ENCODE measurements around the gene SIAE.

SIAE gene

DNA sequence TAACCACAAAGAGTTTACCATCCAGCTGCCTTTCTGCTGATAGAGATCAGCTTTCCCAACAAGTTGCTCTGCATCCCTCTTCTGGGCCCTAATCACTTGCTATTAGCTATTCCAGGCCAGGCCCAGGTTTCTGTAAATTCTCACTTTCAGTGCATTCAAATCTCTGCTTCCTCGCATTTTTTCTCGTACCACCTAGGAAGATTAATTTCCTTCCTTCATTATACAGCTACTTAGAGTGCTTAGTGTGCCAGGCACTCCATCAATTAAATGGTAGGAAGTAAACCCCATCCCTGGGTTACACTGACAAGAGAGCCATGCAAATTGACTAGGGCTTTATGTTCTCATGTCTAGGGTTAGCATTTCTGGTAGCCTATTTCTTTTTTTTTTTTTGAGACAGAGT is 9.7 kb downstream of the SIAE start:
- DNase-seq (ENCODE audit: low read depth in 1 of 2, low spot score in 1 of 2), result no peak

DNA sequence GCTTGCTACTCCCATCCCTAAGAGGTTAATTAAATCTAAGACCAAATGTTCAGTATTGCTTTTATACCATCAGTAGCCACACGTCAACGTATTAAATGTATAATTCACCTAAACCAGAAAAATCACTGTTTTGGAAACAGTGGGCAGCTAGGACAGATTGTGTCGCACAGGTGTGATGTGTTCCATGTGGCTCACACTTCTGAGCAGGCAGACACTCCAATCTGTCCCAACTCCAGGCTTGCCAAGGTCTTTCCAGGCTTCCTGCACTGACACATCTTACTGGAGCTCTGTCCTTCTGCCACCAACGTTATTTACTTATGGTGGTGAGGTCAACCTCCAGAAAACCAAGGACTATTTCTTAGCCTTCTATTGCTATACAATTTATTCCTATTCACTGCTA is 11.4 kb downstream of the SIAE start:
- no peak for DNase-seq (ENCODE audit: low read depth in 1 of 2, low spot score in 1 of 2)

DNA sequence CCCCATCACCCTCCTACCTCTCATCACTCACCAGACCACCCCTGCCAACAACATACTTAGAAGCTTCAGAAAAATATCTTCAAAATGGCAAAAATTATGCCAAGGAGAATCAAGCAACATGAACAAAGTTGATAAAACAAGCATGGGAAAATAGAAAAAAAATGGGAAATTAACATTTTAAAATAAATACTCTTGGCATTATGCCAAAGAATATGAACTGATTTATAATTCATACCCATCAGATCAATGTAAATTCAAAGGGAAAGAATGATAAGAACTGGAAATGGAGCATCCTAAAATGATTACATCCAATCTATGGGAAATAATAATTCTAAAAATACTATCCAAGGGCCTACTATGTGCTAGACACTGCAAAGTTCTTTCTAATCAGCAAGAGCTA is 12.0 kb downstream of the SIAE start:
- DNase-seq (ENCODE audit: low read depth in 1 of 2, low spot score in 1 of 2), result no peak

DNA sequence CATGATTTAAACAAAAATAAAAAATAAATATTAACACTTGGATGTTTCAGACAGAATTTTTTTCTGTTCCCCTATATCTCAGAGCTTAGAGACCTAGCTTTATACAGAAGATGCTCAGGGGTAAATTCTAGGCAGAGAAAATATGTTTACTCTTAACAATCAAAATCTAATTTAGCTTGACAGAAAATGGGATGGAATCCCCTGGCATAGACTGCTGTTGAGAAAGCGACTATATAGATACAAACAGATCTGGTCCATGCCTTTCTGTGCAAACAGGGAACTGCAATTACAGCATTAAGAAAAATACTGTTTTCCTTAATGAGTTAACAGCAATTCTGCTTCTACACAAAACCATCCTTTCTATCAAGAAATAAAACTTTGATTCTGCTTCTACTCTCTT is 14.6 kb downstream of the SIAE start:
- no peak for DNase-seq (ENCODE audit: low read depth in 1 of 2, low spot score in 1 of 2)

DNA sequence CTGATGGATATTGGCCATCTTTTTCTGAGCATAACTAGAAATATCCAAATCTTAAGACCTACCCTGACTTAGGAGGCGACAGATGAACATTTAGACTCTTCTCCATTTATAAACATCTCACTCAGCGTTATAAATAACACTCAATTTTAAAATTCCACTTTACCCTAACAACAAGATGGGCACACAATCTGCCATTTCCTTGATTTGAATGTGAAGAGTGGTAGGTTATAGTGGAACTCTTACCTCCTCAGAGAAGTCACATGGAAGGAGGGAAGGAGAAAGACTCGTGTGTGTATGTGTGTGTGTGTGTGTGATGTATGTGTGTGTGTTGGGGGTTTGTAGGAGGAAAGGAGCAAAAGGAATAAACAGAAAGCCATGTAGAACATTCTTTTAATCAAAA is 15.0 kb downstream of the SIAE start:
- DNase-seq (ENCODE audit: low read depth in 1 of 2, low spot score in 1 of 2), result no peak

DNA sequence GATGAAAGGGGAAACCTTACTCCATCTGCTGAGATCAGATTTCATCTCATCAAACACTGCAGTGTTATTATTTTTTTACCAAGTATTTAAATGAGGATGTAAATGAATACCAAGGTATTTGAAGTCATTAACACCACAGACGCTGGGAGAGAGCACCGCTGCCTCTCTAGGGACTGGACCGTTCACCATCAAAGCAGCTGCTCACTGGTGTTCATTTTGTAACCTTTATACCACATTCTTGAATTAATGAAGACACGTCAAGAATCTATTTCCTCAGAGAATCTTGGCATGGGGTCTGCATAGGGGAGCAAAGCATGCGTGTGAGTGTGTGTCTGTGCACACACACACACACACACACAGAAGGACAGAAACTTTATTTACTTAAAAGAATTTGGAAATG is 15.6 kb downstream of the SIAE start:
- DNase-seq (ENCODE audit: low read depth in 1 of 2, low spot score in 1 of 2), result no peak

DNA sequence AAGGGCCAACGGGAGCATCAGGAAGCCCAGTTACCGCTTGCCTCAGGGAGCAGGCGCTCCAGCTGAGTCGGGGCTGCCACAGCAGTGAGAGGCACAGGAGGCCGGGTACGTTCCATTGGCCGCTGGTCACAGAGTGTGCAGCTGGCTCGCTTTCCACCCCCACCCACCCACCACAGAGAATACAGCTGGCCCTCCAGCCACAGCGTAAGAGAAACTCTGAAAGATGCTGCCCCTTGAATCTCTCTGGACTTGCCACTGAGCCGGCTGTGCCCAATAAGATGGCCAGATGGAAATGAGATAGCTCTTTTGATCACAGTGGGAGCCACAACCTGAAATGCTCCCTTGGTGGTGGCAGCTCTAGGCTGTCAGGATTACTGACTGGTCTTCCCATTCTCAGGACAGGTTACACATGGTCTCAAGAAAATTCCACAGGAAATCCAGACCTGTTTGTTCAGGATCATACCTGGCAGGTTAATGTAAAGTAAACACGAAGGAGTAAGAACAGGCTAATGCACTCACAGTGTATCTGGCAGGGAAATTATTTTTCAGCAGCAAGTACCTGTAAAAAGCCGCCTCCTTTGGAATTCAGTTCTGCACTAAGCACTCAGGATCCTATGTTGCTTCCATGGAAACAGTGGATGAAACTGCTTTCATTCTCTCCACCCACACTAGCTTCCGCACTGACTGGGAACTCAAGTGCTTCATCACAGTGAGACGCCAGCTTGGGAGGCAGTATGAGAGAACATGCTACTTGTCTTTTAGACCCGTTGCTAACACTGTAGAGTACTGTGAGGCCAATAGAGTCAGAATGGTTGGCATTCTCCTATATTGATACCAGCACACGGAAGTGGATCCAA is 16.5 kb downstream of the SIAE start:
- DNase-seq (ENCODE audit: low read depth in 1 of 2, low spot score in 1 of 2), result no peak

DNA sequence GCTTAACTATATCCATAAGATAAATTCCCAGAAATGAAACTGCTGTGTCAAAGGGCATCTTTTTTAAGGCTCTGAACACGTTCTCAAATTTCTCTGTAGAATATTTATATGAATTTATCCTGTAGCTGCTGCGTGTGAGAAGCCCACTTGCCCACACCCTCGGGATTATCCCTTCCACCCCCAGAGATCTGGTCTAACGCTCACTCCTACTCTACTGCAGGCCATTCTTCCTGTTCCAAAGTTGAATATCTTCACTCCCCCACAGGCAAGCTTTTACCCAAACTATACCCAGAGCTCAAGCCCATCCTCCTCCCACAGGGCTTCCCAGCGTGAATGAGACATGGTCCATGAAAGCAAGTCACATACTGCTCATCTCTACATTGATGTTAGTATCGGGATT is 24.9 kb downstream of the SIAE start:
- DNase-seq (ENCODE audit: low read depth in 1 of 2, low spot score in 1 of 2), result no peak

DNA sequence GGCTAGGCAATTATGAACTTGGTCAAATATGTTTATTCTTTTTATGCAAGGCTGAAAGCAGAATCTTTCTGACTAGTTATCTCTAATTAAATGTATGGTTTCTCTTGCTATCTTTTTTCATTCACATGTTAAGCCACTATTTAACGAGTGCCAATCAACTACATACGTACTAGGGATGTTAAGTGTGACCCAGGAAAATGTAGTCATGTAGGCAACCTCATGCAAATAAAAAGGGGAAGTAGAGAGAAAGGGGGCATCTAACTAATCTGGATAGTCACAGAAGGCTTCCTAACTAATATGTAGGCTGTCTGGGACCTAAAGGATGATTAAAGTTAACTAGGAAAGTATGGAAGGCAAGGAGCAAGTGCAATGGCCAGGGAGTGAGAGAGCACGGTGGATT is 27.4 kb downstream of the SIAE start:
- no peak for DNase-seq (ENCODE audit: low read depth in 1 of 2, low spot score in 1 of 2)

DNA sequence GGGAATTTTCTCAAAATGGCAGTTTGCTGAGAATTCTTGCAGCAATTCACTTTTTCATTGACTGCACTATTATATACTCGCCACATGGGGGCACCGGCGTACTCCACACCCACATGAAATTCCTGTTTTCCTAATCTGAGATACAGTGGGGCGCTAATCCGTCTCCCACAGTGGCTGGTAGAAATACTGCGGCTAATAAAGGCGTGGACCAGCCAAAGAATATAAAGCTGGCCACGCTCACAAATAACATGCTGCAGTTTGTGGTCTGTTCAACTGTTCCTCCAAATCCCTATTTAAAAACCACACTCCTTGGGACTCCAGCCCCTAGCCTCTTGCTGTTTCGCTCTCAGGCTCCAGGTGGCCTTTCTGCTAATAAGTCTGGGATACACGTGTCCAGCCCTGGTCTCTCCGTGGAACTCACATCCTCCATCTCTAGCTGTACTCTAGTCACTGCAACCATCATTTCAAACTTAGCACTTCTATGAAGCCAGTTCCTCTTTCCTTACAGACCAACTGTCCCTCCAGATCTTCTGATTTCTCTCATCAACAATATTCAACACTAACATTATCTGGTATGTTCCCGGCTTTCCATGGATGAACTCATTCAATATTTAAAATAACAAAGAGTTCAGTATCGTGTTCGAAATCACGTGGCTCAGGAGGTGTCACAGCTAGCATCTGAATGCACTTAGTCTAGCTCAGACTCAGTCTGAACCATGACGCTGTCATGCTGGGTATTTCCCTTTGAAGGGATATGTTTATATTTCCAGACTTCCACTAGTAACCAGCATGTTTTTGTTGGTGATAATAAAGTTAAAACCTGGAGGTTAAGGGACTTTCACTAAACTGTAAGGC is 28.9 kb downstream of the SIAE start:
- DNase-seq (ENCODE audit: low read depth in 1 of 2, low spot score in 1 of 2), result no peak

DNA sequence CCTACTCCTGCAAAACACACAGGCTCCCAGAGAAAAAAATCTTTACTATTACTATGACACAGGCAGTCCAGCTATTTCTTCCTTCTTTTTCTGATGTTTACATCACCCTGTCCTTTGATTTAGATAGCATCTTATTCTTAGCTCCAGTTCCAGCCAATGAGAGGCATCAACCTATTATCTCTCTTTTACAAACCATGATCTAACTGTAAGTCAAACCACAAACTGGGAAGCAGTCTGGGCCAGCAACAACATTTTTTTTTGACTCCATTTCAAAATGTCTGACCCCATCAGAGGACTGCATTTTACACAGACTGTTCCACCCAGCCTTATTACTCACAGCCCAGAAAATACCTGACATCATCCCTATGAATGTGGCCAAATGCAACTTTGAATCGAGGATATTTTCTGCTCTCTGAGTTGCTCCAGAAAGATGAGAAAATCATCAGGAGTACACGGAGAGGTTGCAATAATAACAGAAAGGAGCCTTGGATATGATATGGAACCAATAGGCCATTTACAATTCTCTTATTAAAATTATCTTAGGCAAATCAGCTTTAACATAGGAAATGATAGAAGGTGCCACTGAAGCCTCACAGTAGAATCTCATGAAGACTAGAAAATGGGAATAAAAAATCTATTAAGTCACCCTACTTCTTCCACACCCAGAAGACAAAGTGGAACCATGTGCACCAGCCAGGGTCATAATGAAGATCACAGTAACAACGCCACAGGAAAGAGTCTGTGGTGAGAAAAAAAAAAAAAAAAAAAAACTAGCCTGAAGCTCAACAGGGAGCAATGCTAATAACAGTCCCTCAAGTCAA is 29.7 kb downstream of the SIAE start:
- no peak for DNase-seq (ENCODE audit: low read depth in 1 of 2, low spot score in 1 of 2)

DNA sequence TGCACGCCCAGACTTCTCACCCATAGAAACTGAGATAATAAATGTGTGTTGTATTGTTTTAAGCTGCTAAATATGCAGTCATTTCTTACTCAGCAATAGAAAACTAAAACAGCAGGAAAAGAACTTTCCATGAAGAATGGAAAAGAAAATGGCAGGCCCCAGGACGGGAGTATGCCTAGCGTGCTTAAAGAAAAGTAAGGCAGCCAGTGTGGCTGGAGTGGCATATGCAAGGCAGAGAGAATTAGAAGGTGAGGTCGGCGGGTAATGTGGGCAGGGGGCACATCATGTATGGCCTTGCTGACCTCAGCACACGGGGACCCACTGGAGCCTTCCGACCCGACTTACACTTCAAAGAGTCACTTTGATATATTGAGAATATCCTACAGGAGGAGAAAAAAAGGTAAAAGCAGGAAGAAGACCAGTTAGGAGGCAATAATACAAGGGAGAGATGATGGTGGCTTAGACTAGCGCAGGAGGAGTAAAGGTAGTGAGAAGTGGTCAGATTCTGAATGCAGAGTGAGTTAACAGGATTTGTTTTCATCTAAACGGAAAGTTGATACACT is 30.4 kb downstream of the SIAE start:
- no peak for DNase-seq (ENCODE audit: low read depth in 1 of 2, low spot score in 1 of 2)

DNA sequence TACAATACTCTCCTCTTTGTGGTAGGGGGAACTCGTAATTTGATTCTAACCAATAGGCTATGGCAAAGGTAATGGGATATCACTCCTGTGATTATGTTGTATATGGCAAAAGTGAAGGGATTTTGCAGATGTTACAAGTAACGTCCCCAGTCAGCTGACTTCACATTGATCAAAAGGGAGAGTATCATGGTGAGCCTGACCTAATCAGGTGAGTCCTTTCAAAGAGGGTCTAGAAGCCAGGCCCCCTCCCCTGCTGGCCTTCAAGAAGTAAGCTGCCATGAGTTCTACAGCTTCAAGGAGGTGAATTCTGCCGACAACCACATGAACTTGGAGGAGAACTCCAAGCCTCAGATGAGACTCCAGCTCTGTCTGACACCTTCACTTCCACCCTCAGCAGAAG is 30.9 kb downstream of the SIAE start:
- DNase-seq (ENCODE audit: low read depth in 1 of 2, low spot score in 1 of 2), result no peak

DNA sequence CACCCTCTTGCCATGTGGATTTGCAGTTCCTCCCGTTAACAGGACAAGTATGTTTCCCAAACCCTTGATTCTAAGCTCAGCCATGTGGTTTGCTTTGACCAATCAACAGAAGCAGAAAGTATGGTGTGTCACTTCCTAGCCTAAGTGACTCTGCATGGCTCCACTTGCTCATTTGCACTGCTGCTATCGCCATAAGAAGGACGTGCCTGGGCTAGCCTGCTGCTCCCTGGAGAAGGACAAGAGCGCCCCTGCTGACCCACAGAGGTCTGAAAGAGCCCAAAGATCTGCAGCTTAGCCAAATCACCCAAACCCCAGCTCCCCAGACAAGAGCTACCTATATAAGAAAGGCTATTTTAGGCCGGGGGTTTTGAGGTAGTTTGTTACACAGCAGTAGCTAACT is 32.9 kb downstream of the SIAE start:
- no peak for DNase-seq (ENCODE audit: low read depth in 1 of 2, low spot score in 1 of 2)

DNA sequence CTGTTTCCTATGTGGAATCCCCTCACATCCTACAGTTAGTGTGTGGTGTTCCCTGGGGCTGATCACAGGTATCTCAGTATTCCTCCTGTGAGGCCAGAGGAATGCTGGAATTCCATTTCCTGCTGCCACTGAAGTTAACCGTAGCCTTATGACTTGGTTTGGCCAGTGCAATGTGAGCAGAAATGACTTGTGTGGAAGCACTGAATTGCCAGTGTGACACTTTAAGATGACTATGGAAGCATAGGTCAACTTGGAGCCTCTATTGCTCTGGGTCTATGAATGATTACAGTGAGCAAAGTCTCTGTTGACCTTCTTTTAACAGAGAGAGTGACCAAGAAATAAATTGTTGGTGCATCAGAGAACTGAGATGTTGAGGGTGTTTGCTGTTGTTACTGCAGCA is 34.4 kb downstream of the SIAE start:
- DNase-seq (ENCODE audit: low read depth in 1 of 2, low spot score in 1 of 2), result no peak

DNA sequence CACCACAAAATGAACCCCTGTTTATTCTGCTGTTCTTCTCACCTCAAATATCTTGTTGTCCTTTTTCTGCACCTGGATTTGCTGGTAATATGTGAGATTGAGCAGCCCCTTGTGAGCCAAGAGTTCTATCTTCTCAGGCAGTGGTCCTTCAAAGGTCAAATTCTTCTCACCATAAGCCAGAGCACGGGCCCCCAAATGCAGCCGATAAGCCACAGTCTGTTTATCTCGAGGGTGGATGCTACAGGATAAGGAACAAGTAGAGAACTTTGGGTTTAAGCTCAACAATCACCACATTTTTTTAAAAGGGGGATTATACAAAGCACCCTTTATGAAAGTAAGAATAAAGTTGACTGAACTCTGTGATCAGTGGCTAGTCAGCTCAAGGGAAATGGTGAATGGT is 35.0 kb downstream of the SIAE start:
- DNase-seq (ENCODE audit: low read depth in 1 of 2, low spot score in 1 of 2), result no peak

DNA sequence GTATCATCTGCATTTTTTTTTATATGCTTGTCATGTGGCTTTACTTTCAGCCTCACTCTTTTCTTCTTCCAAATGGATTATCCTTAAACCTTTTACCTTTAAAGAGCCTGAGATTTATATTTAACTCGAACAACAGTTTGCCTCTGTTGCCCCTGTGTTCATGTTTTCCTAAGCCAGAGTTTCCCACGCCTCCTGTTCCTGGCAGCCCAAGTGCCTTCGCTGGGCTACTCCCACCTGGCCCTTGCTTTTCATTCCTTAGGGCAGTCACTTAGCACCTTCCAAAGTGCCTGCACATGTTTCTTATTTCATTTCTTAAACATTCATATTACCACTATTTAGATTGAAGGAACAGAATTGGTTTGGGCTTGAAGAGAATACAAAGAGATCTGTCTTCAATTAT is 37.6 kb downstream of the SIAE start:
- DNase-seq (ENCODE audit: low read depth in 1 of 2, low spot score in 1 of 2), result no peak

DNA sequence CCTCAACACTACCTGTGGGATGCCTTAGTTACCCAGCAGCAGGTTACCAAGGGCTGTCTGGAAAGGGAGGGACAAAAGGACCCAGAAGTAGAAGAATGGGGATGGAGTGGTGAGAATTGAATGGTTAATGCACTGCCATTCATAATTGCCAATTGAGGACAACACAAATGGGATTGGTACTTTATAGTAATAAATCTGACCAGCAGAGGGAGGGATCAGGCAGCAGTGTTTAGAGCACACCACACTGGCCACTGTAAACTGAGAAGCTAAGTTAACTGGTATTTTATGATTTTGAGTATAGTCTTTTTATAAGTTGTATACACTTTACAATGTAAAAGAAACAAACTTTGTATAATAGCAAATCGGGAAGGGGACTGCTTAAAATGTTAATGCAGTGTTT is 40.2 kb downstream of the SIAE start:
- no peak for DNase-seq (ENCODE audit: low read depth in 1 of 2, low spot score in 1 of 2)

DNA sequence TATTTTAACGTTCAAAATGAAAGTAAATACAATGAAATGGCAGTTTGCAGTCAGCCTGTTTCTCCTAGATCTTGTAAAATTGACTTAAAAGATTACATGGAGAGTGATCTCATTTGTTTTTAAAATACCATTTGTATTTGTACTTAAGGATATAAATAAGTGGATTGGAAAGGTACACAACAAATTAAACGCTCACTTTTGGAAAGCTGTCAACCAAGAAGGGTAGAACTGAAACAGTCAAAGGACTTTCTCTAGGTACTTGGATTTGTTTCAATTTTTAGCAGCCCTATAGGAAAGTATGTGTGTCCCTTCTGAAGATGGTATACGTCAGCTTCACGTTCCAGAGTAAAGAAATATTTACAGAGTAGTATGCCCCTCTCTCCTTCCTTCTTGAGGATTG is 43.6 kb downstream of the SIAE start:
- no peak for DNase-seq (ENCODE audit: low read depth in 1 of 2, low spot score in 1 of 2)

DNA sequence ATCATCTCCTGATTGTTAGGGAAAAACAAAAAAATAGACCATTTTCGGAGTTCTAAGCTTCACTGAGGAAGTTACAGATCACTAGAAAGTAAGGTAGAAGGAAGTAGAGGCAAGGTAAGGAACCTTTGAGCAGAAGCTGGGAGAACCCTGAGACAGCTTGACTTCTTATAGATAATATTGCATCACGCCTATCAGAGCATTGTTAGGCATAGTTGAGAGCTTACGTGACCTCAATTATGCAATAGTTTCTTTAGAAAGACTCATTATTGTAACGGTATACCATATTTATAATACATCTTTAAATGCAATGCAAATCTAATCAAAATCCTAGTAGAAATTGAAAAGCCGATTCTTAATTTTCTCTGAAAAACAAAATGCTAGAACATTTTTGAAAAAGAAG is 46.0 kb downstream of the SIAE start:
- no peak for DNase-seq (ENCODE audit: low read depth in 1 of 2, low spot score in 1 of 2)

DNA sequence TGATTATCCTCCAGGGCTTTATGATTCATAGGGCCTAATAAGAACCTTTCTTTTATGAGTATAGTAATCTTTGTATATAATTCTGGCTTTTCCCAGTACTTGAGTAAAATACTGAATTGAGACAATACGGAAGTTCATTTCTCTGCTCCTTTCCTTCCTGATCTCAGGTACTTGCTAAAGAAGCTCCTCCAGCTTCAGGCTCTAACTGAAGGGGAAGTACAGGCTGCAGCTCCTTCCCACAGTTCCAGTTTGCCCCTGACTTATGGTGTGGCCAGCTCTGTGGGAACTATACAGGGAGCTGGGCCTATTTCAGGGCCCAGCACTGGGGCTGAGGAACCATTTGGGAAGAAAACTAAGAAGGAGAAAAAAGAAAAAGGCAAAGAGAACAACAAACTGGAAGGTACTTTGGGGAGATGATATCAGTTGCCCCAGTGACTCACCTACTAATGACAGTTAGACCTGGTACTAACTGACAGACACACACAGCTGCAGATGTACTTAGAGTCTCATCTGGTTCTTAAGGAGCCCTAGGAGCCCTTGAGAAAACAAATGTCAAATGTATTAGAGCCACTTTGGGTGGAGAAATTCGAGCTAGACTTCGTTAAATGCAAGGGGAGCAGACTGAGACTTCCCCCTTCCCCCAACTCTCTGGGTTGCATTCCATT is 47.9 kb downstream of the SIAE start:
- DNase-seq (ENCODE audit: low read depth in 1 of 2, low spot score in 1 of 2), result no peak
